HG03066 (cell line): Measurements from ENCODE around the gene MPEG1.

Source experiments
- ATAC-seq: cut with Tn5 transposase; IDR thresholded peaks from one replicate; pipeline ENCODE4 v1.9.1; 2021; ENCODE audit warnings: low read depth; ENCODE audit not compliant: unreplicated experiment

The MPEG1 gene

DNA sequence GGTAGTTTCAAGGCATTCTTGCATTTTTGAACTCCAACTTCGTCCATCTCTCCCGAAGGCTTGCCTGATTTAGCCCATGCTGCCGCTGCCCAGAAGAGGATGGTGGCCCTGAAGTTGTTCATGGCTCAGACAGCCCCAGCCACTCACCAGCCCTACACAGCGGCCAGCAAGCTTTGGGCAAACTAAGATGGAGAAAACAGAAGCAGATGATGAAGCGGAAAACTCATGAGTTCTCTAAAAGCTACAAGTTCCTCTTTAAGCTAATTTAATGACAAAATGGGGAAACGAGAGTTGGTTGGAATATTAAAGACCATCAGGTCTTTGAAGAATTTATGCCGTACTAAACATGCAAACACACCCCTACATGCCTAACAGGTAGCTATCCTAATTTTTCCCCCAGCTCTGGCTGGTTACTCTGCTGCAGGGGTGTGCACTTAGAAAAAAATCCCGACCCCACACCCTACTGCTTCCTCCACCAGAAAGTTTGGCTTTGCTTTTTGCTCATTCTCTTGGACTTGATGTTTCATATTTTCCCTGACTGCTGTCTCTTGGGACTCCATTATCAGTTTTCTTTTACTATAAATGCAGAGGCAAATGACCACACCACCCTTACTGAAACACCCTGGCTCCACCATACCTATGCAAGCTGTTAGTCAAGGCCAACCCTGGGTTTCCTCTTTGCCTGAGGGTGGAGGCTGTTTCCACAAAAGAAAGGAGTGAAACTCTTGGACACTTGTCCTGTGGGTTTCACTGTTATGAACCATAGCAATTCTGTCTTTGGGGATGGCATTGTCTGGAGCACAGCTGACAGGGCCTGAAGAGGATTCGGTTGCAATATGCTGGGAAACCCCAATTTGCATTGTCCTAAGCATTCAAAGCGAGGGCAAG, at the start of gene MPEG1:
MPEG1 (minus strand) TSS at position 184 of the 888 bp plus-strand sequence; CDS start at position 122, 62 bp downstream.
- ATAC-seq, result no peak

DNA sequence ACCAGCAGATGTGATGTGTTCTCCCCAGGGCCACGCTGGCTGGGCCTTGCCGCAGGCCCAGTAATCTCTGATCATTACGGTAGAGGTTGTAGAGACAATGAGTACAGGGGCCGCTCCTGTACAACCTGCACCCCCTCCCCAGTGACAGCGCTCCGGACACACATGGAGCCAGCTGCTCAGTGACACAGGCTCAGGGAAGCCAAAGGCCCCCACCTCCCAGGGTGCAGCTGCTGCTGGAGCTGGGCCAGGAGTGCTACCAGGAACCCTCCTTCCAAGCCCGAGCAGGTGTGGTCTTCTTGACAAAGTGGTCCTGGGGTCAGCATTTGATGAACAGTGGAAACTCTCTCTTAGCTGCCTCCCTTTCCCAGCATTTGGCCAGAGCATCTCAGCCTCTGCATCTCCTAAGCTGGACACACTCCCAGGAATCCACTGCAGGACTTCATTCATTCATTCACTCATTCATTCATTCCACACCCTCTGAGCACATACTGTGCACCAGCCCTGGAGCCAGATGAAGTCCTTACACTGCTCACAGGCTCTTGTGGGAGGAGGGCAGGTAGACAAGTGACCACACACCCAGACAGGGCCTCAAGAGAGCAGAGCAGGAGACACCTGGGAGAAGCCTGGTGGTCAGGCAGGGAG, 49.6 kb upstream of the MPEG1 start:
- ATAC-seq, result no peak

GRCh38 chr11:59261150-59261549, 48.4 kb upstream of the MPEG1 start:
- ATAC-seq, result no peak

- ATAC-seq, result no peak
Observed at GRCh38 chr11:59259867-59260475, 47.2 kb upstream of the MPEG1 start.

- no peak for ATAC-seq
Observed at GRCh38 chr11:59259047-59259446, 46.3 kb upstream of the MPEG1 start.

GRCh38 chr11:59255281-59255680, 42.6 kb upstream of the MPEG1 start:
- no peak for ATAC-seq

DNA sequence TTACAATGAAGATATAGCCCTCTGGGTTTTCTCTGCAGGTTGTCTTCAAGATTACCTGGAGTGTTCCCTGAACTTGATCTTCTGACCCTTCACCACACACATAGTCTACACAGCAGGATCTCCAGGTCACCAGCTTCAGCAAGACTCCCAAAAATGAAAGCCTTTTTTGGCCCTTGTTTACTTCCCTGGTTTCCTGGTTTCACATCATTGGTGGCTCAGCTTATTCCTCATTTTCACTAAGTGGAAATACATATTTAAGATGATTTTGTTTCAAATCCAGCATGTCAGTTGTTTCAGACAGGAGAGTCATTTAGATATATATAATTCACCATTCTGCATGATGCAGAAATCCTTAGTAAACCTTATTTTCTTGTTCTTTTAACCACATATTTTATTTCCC, 41.6 kb upstream of the MPEG1 start:
- no peak for ATAC-seq

- ATAC-seq, result no peak
Observed at GRCh38 chr11:59253001-59253400, 40.3 kb upstream of the MPEG1 start.

GRCh38 chr11:59249535-59249934, 36.8 kb upstream of the MPEG1 start:
- ATAC-seq, result no peak

DNA sequence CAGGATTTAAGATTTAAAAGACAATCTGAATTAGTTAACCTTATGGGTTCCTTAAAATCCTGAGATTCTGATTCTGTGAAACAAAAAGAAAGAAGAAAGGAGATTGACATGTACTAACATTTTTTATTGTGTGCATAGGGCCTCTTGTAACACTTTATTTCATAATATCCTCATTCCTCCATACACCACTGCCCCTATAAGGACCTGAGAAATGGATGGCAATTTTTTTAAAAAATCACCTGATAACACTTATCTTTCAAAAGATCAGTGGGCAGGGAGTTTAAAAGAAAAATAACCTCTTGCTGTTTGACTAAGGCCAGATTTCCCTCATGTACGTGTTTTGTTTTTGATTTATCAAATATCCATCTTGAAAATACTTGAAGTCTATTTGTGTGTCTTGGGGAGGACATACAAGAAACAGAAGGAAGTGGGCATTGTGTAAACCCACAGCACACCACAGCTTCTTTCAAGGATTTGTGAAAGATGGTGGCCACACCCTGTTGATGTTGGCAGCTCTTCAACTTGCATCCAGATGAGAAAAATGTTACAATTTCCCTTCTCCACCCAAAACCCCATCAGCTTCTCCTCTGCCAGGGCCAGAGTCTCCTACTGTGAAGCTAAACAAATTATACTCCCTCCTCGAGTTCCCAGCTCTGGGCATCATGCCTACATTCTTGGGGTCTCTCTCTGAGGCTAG, 35.0 kb upstream of the MPEG1 start:
- ATAC-seq, result no peak

DNA sequence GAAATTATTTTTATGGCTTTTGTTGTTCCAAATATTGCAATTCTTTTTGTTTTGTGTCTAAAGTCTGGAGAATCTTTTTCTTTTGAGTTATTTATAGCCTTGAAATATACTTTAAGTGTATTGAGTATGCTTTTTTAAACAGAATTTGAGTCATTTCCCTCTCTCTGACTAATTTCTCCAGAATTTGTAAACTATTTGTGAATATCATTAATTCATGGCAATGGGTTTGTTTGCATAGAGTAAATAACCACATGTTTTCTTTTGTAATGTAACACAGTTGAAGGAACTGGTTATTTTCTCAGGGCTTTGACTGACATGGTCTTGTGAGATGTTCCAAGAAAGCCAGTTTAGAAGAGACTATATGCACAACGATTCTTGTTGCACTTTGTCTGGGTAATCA, 30.9 kb upstream of the MPEG1 start:
- no peak for ATAC-seq

DNA sequence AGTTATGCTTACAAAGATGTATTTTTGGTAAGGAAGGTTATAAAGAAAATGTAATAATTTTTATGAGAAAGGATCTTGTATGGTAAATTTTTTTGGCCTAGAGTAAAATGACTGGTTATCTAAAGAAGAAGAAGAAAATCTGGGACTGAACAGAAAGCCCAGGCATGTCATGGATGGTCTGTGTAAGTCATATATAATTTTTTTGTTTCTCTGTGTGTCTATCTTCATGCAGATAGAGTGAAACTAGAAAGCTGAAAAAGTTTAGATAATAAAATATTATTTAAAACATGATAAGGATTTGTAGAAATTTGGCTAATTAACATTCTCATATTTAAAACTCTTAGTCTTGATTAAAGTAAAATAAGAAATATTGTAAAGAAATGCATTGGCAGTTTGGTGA, 27.6 kb upstream of the MPEG1 start:
- no peak for ATAC-seq

DNA sequence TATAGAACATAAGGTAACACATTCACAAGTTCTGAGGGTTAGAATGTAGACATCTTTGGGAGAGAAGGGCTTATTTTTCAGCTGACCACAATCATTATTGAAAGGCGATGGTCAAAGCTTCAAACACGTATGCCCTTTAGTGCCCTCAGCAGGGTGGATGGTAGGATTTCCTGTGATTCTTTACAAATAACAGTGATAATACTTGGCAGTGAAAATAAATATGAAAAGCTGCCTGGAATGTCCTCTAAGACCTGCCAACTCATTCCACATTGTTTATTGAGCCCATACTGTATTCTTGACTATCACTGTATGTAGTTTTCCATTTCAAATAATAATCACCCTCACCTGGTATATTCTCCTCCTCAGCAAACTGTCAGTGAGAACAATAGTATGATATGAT, 13.7 kb upstream of the MPEG1 start:
- no peak for ATAC-seq

DNA sequence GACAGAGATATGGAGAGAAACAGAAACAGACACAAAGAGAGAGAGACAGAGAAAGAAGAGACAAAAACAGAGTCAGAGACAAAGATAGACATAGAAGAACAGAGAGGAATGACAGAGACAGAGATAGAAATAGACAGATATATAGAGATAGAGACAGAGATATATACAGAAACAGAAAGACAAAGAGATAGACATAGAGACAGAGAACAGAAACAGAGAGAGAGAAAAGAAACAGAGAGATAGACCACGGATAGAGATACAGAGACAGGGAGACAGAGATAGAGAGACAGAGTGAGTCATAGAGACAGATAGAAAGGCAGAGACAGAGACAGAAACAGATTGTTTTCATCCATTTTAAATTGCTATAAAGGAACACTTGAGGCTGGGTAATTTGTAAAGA, 12.3 kb upstream of the MPEG1 start:
- ATAC-seq, result no peak

- no peak for ATAC-seq
Observed at GRCh38 chr11:59224351-59224928, 11.7 kb upstream of the MPEG1 start.

- ATAC-seq, result no peak
Observed at GRCh38 chr11:59223611-59224010, 10.9 kb upstream of the MPEG1 start.

DNA sequence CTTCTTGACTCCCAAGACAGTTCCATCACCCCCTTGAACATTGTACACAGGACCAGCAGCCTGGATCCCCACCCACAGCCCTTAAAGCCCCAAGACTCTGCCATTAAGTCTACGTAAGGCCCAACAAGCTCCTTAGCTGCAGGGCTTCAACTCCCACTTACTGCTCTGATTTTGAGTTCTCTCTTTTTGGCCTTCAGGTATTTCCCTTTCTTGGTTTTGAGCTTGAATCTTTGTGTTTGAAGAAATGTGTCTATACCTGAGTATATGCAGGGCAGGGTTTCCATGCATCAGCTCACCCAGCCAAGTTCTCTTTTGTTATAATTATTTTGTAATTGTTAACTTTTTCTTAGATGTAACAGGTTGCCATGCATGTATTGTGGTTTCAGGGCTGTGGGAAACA, 10.4 kb upstream of the MPEG1 start:
- ATAC-seq, result no peak

- ATAC-seq, result no peak
Observed at GRCh38 chr11:59222464-59223060, 9.8 kb upstream of the MPEG1 start.

DNA sequence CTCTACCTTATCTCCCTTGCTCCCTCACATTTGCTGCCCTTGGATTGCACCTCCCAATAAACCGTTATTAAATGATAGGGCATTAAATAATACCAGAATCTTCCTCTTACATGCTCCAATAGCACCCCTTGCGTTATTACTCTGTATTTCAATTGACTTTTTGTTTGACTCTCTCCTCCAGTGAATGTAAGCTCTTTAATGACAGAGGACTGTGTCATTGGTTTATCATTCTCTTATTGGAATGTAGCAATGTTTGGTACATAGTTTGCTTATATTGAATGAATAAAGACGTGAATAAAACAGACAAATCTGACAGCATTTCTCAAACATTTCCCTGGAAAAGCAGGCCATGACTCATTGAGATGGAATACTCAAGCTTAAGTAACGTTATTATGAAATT, 8.7 kb upstream of the MPEG1 start:
- ATAC-seq, result no peak

DNA sequence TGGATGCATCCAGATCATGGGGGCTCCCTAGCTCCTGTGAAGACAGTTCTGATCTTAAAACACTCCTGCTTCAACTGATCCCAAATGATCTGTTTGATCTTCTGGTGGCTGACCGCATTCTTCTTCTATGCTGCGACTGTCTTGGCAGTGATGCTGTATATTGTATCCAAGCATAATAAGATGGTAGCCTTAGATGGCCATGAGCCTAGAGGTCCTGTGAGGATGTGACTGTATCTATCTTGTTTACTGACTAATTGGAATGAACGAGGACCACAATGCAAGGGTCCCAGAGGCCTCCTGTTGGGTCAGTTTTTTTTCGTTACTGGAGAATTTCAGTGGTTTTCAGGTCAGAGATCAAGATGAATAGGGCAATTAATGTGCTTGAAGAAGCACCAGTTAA, 7.1 kb upstream of the MPEG1 start:
- no peak for ATAC-seq
